Ovary (tissue), 9 donors: Measurements from ENCODE around the gene ANP32B. TPM values are rescaled to one million over a fixed set of nuclear protein-coding genes. Genes with fewer than 3 reads are reported as not detected.

Experiments used
- DNase-seq, 5 donors: peaks; one replicate each; pipeline ENCODE4 v3.0.0-alpha.2; 2019 to 2020
- H3K27ac ChIP-seq, 2 donors: fragments of 200-600 bp; one replicate each; pipeline versions ENCODE4 v1.5.1 to v1.8.0; 2019 to 2022
- H3K27me3 ChIP-seq: fragments of 200-600 bp; one replicate; pipeline ENCODE4 v1.8.0; 2022
- H3K36me3 ChIP-seq: fragments of 200-600 bp; sonication (generic); one replicate; pipeline ENCODE4 v1.5.1; 2019
- H3K4me1 ChIP-seq: one replicate; pipeline ENCODE4 v1.8.1; 2013; ENCODE audit warnings: mild to moderate bottlenecking, moderate library complexity; ENCODE audit not compliant: insufficient read depth
- H3K4me3 ChIP-seq: fragments of 200-600 bp; sonication (generic); one replicate; pipeline ENCODE4 v1.5.1; 2017
- H3K9me3 ChIP-seq, 2 donors: fragments of 200-600 bp in 1 of 2; sonication (generic) in 1 of 2; one replicate each; pipeline versions ENCODE4 v1.5.1 to v1.8.1; 2013 to 2019; ENCODE audit warnings: mild to moderate bottlenecking in 1 of 2, moderate library complexity in 1 of 2
- EP300 ChIP-seq: sonication (generic); formaldehyde crosslinking; IDR thresholded peaks from one replicate; pipeline ENCODE4 v1.6.1; 2017; ENCODE audit warnings: antibody characterized with exemption
- POLR2A ChIP-seq: fragments of 450-650 bp; IDR thresholded peaks from one replicate; pipeline ENCODE4 v1.6.1; 2017; ENCODE audit warnings: antibody characterized with exemption, mild to moderate bottlenecking, moderate library complexity
- WGBS, 3 donors: extraction: QIAGEN DNeasy Blood & Tissue Kit in 1 of 3; methylation state at CpG; one replicate each; pipeline versions ENCODE4 v1.1.5 to v1.1.7; 2013 to 2017; 5-methylcytosine and 5-hydroxymethylcytosine counted together
- intact Hi-C, 4 donors: fragments of 100-400 bp; cut with DNase I; formaldehyde crosslinking; loops; one replicate each; pipeline versions ENCODE4 v1.11.0 to v1.15.1; 2022 to 2023
- polyA plus RNA-seq, 2 donors: library from polyadenylated mRNA; stranded (reverse); fragments of 200-250 nt in 1 of 2; fragments of 350-450 nt in 1 of 2; fragmentation: Illumina TruSeq in 1 of 2; extraction: RNeasy Lipid Tissue Mini Kit (QIAGEN cat#74804) in 1 of 2; gene quantifications; one replicate each; pipeline ENCODE4 v1.2.3, GENCODE V29; 2013 to 2014
- total RNA-seq, 7 donors: library from RNA; depleted of rRNA in 2 of 7; stranded (reverse); fragments of >200 nt in 2 of 7; fragmentation: NEBNext Ultra II Directional in 3 of 7; extraction: Animal tissue kit (Norgen Biotek cat#: 25700) in 3 of 7; gene quantifications; one replicate each; pipeline versions ENCODE4 v1.1.0 to v1.2.4, GENCODE V29; 2016 to 2023
- TF ChIP-seq, protein P1 (sequence below), 3 donors: fragments of 450-650 bp in 2 of 3; fragments of 200-600 bp in 1 of 3; IDR thresholded peaks; one replicate each; pipeline versions ENCODE4 v1.5.1 to v1.8.0; 2016 to 2022; ENCODE audit warnings: antibody characterized with exemption in 3 of 3, mild to moderate bottlenecking in 1 of 3
- donor health status: DM: no; HTN: no; CAD: no; lungs with moderate emphysema.
- donor health status: DM: no; HTN: no; CAD: no.
- donor health status: Bipolar disorder and iron deficiency.
- donor health status: DM: yes; HTN: yes; CAD: no.
- donor health status: DM: no; HTN: no; CAD: no.
- donor health status: DM: yes; HTN: yes; CAD: no.

The ANP32B gene
- total and polyA plus RNA-seq, 9 donors, result 41.4 to 302 (median 153) TPM

DNA sequence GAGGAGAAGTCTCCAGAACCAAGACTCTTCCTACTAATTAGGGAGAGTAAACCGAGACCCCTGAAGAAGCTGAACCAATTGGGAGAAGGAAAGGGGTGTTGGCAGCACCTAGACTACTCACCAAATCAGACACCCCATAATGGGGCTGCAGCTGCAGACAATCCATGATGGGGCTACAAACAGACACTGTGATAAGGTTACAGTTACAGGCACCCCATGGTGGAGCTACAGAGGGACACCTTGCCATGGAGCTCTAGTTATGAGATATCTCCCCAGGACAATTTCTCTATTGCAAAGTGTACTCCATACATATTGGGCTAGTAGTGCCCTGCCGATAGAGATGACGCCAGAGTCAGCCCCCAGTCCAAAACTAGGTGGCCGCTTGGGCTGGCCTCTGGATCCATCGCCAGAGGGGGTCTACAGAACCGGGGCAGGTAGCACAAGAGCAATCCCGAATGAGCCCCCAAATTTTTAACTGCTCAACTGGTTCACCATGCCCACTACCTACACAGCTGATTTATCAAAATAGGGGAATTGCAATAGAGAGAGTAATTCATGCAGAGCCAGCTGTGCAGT, 71.3 kb downstream of the ANP32B start:
- Histone ChIP-seq H3K4me1 (peaks cover 1% of the 10 kb centered on the region), H3K27ac (no peak overlapping the region), H3K36me3 (no peaks in the 10 kb centered on the region), H3K27me3 (no peaks in the 10 kb centered on the region), H3K4me3 (no peak overlapping the region), H3K9me3 (no peaks in the 10 kb centered on the region)
- intact Hi-C loops, result loop anchor here in 1 of 4 donors (10.0 kb wide), 1 partner anchor 350 kb away; no protein-coding TSS in a partner anchor
- 96 to 98% (median 97%) methylated on average over 7 of the region's 7 CpGs for WGBS, 3 donors
- TF ChIP-seq, protein P1, sequence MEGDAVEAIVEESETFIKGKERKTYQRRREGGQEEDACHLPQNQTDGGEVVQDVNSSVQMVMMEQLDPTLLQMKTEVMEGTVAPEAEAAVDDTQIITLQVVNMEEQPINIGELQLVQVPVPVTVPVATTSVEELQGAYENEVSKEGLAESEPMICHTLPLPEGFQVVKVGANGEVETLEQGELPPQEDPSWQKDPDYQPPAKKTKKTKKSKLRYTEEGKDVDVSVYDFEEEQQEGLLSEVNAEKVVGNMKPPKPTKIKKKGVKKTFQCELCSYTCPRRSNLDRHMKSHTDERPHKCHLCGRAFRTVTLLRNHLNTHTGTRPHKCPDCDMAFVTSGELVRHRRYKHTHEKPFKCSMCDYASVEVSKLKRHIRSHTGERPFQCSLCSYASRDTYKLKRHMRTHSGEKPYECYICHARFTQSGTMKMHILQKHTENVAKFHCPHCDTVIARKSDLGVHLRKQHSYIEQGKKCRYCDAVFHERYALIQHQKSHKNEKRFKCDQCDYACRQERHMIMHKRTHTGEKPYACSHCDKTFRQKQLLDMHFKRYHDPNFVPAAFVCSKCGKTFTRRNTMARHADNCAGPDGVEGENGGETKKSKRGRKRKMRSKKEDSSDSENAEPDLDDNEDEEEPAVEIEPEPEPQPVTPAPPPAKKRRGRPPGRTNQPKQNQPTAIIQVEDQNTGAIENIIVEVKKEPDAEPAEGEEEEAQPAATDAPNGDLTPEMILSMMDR (IDR thresholded peaks at IDR 0.05), result no peak
- no peak for TF ChIP-seq EP300
- no peak for TF ChIP-seq POLR2A
- no peak for DNase-seq

DNA sequence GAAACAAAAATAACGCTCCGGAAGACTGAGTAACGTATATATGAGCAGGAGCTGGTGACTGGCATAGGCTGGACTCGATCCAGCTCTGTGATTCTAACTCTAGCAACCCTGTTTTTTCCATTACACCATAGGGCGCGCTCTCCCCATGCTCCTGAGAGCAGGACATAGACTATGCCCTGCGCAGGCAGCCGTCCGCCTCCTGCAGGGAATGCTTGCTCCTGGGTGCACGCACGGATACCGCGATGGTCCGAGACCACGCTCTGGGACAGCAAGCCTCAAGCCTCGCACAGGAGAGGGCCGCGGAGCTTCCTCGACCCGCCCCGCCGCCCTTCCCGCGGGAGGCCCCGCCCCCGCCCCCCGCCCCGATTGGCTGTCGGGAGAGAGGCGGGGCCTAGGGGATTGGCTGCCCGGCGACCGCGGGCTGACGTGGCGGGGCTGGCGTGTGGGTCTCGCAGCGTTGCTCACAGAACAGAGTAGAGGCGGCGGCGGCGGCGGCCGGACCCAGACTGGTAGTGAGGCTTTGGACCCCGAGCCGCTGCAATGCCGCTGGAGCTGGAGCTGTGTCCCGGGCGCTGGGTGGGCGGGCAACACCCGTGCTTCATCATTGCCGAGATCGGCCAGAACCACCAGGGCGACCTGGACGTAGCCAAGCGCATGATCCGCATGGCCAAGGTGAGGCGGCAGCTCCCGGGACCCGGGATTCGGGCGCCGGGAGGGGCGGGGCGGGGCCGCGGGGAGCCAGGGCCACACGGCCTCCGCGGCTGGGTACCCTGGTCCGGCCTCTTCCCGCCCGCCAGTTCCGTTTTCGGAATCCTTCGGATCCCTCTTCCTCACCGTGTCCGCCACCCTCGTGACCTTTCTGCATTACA, 73.4 kb downstream of the ANP32B start, which contains the start of gene NANS:
TSS of gene NANS (plus strand) at position 464 of the 869 bp plus-strand sequence. CDS start at position 541, 77 bp downstream.
- Histone ChIP-seq H3K27me3 (no peaks in the 10 kb centered on the region), H3K4me1 (peaks cover 1% of the 10 kb centered on the region), H3K4me3 (peak within 1 kb of the TSS; percentile 95), H3K27ac (peak within 1 kb of the TSS; percentile 40 to 79), H3K36me3 (no peaks in the 10 kb centered on the region), H3K9me3 (no peaks in the 10 kb centered on the region)
- 1% methylated on average over 48 to 80 of the region's 80 CpGs for WGBS, 3 donors
- TF ChIP-seq EP300 (no peak), POLR2A (peak; percentile 92)
- intact Hi-C loops, result loop anchor here in 1 of 4 donors (10.0 kb wide), 1 partner anchor 352 kb away; no protein-coding TSS in a partner anchor
- DNase-seq, result peak; percentile 90 to 94 (median 93)

DNA sequence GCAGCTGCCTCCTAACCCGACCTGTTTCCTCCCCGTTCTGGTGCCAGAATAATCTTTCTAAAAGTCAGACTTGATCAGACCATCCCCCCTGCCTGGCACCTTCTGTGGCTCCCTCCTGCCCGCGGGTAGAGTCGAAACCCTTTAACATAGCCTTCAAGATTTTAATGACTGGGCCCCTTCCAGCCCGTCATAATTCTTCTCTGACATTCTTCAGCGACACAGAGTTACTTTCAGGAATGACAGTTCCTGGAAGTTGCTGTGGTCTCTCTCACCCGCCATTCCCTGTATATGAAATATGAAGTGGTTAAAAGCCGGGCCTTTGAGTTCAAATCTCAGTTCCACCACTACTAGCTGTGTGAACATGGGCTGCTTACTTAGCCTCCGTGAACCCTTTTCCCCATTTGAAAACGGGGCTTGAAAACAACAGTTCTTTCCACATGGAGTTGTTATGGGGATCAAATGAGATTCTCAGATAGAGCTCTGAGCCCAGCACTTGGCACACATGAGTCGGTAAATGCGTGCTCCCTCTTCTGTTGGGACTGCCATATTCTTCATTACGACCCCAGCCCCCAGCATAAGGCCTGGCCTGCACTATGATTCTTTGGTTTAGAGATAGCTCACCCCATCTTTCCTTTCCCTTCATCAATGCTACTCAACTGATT, 74.1 kb downstream of the ANP32B start:
- TF ChIP-seq, protein P1 (IDR thresholded peaks at IDR 0.05), result no peak
- TF ChIP-seq EP300 (no peak), POLR2A (no peak)
- intact Hi-C loops, result loop anchor here in 1 of 4 donors (10.0 kb wide), 1 partner anchor 352 kb away; no protein-coding TSS in a partner anchor
- WGBS, 3 donors, result 4 to 9% (median 6%) methylated on average over 14 of the region's 14 CpGs

DNA sequence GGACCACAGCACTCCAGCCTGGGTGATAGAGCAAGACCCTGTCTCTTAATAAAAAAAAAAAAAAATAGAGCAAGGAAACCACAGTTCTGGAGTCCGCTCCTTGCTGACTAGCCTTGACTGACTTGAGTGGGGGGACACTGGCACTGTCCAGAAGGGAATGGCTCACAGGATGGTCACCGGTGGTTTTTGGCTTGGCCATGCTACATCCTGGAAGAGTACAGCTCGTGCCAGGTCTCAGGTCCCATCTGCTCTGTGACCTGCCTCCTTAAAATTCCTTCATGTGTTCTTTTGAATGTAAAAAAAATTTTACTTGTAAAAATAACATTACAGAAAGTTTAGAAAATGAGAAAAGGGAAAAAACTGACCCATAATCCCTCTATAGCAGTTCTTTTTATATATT, 79.0 kb downstream of the ANP32B start:
- intact Hi-C loops, result no loop called here
- TF ChIP-seq EP300, result no peak
- no peak for TF ChIP-seq POLR2A
- TF ChIP-seq, protein P1 (IDR thresholded peaks at IDR 0.05), result no peak
- peak in 1 of 5 donors; percentile 6 for DNase-seq
- Histone ChIP-seq H3K27ac (no peak overlapping the region), H3K4me1 (peaks cover 1% of the 10 kb centered on the region), H3K36me3 (no peaks in the 10 kb centered on the region), H3K4me3 (no peak overlapping the region), H3K9me3 (no peaks in the 10 kb centered on the region), H3K27me3 (no peaks in the 10 kb centered on the region)
- 66 to 82% (median 81%) methylated on average over 3 of the region's 3 CpGs for WGBS, 3 donors

More for the DNA sequence above, 74.1 kb downstream of the ANP32B start:
- H3K4me1 ChIP-seq, result peaks cover 1% of the 10 kb centered on the region
- H3K27ac ChIP-seq, result peak overlapping the region; percentile 40 to 79
- peak overlapping the region; percentile 95 for H3K4me3 ChIP-seq
- H3K36me3 ChIP-seq, result no peaks in the 10 kb centered on the region
- peak in 1 of 5 donors; percentile 8 for DNase-seq
- no peaks in the 10 kb centered on the region for H3K27me3 ChIP-seq
- no peaks in the 10 kb centered on the region for H3K9me3 ChIP-seq
